ENCODE results near the gene PARD3. TPM values are rescaled to one million over a fixed set of nuclear protein-coding genes. Genes with fewer than 3 reads are reported as not detected.
A peak's percentile ranks its signal among the peaks of the same experiment; 100 is the strongest.

Gene PARD3
- total RNA-seq, 1 experiment from 2014 or later = 52.9 TPM

DNA sequence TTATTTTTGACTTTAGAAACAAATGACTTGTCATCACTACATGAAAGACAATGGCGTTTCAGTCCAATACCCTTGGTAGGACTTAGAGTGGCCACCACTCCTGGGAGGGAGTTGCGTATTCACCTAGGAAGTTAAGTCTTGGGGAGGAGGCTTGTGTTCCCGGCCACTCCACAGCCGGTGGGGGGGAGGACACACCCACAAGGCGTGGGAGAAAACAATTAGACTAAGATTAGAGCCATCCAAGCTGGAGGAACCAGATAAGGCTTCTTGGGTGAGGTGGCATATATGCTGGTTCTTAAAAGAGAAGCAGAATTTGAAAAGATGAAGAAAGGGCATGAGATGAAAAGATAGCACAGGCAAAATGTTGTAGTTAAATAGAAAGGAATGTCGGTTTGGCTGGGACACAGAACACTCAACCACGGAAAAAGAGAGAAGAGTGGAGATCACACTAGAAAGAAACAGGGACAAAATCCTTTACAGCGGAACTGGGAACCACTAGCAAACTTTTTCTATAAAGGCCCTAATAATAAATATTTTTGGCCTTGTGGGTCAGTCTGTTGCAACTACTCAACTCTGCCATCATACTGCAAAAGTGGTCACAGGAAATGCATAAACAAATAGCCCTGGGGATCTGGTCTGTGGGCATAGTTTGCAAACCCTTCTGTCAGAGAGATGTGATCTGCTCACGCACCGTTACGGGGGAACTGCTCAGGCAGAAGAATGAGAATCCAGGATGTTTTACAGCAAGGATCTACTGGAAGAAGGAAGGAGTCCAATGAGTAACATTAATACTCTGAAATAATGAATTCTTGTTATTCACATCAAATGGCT is 651.8 kb downstream of the PARD3 start:
- no peak for DNase-seq (ENCODE audit: low spot score)

DNA sequence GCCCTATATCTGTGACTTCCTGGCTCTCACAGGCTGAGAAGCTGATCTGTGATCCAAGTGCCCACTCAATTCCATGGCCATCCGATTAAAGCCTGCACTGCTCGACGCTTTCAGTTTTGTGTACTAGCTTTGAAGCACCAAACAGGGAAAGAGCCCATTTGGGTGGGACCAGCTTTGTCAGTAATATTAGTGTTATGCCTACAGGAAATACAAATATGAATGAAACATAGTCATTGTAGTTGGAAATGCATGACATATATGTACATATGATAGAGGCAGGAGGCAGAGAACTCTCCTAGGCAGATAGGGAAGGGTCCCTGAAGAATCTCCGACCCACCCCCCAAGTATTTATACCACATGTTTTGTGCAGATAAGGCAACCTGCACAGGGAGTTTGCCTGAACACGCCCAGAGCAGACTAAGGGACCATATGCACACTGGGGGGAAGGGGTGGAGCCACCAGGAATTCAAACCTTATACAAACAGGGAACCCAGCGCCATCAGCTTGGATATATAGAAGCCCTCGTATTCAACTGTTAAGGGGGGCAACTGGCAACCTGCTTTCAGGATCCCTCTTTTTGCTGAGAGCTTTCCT is 653.2 kb downstream of the PARD3 start:
- no peak for DNase-seq (ENCODE audit: low spot score)

DNA sequence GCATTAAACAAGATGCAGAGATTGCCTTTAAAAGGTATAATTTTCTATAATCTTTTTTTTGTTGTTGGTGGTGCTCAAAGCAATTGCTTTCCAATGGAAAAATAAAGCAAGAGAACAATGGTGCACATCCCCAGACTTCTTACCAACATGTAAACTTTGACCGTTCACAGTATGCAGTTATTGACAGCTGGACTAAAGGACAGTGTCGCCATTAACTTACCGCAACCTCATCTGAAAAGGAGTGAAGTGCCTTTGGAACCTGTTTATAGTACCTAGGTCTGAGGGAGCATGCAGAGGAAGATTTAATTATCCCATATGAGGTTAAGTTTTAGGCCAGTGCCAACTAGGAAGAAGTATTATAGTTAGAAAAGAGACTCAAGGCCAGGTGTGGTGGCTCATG is 654.5 kb downstream of the PARD3 start:
- DNase-seq (ENCODE audit: low spot score) = no peak

DNA sequence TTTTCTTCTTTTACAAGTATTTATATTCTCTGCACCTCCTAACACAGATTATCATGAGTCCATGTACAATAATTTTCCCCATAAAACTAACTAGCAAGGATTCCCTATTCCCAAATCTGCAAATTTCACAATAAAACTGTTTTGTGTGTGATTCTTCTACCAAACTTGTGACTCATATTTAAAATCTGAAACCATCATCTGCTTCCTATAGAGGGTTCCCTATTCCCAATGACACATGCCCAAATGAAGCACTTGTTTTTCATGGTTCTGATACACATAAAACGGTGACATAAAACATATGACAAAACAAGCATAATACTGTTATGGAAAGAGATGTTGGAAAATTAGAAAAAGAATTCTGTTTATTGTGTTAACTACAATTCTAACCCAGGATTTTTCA is 657.6 kb downstream of the PARD3 start:
- no peak for DNase-seq (ENCODE audit: low spot score)

DNA sequence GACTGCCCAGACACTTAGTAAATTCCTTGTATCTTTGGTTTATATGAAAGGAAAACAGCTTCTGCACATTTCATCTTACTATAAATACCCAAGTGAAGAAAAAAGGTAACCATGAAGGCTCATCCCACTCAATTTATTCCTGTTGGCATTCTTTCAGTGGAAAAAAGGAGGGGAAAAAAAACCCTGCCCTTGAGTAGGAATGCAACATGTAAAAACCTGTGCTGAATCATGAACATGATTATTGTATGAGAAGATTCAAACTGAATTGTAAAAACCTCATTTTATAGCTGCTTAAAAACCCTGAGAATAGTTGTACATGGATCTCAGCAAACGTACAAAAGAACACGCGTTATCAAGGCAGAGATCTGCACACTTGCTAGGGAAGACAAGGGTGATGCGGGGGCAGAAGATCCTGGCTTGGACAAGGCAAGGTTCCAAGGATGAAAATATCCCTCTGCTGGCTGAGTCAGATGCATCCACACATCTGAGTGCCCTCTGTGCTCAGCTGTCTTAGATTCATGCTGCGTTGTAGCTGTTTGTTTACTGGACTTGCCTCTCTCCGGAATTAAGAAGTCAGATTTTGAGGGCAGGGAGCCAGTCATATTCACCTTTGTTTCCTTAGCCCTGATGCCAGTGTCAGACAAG is 658.2 kb downstream of the PARD3 start:
- peak; percentile 62 for DNase-seq (ENCODE audit: low spot score)

DNA sequence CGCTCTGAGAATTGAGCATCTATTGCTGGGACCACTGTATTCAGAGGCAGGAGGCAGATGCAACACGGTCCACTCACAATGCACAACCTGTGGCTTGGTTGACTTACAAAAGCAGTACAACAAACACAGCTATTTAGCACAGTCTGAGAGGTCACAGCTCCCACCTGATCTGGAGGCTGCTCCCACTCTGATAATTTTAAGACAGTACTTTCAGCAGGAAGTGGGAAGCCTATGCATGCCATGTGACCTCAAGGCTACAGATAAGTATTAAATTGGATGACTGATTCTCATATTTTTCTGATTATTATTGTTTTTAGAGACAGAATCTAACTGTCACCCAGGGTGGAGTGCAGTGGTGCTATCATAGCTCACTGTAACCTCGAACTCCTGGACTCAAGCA is 659.3 kb downstream of the PARD3 start:
- no peak for DNase-seq (ENCODE audit: low spot score)

DNA sequence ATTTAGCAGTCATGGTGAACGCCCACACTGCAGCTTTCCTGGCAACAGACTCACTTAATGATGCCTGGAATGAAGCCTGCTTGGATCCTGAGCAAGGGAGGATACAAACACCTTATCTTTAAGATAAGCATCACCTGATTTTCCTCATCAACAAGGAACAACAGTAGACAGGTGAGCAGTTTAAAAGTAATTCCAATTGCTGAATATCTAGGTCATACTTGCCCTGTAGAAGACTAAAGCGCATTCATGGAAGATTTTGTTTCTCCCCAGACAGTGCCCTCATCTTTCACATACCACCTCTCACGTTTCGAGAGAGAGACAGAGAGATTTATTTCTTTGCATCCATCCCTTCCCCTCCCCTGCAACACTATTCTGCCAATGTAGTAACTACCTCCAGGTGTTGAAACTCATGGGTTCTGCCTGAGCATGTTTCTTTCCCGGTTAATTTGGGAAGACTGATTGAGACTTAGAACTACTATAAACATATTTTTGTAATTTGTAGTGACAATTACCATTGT is 660.7 kb downstream of the PARD3 start:
- no peak for DNase-seq (ENCODE audit: low spot score)

DNA sequence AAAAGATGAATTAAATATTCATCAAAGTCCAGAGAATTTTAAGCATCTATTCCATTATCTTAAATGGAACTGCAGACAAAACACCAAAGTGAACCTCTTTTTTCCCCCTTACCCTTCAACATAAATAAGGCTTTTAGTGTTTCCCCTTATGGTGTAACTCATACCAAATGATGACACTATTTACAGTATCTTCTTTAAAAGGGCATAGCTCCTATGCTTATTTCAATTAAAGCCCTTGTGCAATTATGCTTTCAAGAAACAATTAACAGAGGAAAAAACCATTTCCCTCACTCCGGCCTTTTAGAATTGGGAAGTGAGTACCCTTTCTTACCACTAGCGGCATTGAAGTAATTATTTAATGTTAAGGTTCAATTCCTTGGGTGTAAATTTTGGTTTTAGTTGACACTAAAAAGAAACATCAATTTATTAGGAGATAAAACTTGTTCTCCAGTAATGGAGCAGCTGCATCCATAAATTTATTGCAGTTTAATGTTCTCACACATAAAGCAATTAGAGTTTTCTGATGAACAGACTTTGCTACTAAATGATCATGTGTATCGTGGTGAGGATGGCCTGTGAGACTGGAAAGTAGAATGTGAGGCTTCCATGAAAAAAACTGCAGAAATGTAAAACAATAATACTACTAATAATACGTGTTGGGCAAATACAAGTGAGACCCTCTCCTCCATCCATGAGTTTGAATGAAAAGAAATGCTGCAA is 661.3 kb downstream of the PARD3 start:
- DNase-seq (ENCODE audit: low spot score) = no peak

DNA sequence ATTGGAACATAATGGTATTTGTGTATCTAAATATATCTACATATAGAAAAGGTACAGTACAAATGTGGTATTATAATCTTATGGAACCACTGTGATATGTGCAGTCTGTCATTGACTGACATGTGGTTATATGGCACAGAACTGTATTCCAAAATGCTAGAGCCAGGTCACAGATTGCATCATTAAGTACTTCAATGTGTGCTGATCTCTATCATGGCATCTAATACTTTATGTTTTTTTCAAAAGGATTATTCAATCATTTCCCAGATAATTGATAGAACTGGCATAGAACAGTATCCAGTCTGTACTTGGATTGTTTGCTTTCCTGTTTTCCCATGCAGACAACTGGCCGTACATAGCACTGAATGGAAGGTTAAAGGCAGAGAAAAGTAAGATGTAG is 662.7 kb downstream of the PARD3 start:
- no peak for DNase-seq (ENCODE audit: low spot score)

DNA sequence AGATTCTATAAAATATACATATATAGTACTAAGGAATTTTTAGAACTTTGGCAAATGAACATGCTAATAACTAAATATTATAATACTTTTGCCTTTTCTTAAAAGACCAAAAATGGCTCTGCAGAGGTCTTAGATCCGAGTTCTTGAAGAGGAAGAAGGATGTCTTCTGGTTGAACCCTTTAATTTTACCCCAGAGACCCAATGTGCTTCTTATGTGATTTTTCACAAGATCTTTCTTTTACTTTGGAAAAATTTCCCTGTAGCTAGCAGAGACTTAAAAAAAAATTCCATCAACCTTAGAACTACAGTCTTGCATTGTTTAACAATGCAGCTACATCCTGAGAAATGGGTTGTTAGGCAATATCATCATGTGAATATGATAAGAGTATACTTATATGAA is 663.2 kb downstream of the PARD3 start:
- DNase-seq (ENCODE audit: low spot score) = no peak

DNA sequence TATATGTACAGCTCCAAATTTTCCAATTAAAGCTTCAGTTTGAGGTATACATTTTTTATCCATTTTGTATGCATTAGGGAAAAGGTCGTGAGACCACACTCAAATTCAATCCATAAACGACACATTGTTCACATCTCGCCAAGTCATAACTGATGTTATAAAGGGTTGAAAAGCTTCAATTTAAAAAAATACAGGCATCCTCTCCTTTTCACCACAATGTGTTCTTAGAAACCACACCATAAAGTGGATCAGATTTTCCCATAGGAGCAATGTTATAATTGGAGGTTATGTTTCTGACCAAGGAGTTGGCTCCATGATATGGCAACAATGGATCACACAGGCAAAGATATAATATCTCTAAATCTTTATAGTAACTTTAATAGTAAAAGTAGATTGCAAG is 663.6 kb downstream of the PARD3 start:
- DNase-seq (ENCODE audit: low spot score) = no peak

DNA sequence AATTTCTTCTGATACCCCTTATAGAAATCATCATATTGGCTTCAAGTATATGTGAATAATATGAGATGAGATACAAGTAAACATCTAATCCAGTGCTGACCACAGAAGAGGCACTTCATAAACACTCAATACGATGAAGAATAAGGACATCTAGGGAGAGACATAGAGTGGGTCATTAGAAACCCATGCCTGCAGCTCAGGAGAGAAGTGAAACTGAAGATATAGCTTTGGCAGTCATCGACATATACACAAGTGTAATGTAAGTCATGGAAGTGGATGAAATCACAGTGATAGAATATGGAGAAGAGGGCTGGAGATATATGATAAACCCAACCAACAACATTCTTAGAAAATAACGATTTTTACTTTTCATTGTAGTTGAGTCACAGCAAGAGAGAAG is 665.0 kb downstream of the PARD3 start:
- no peak for DNase-seq (ENCODE audit: low spot score)

DNA sequence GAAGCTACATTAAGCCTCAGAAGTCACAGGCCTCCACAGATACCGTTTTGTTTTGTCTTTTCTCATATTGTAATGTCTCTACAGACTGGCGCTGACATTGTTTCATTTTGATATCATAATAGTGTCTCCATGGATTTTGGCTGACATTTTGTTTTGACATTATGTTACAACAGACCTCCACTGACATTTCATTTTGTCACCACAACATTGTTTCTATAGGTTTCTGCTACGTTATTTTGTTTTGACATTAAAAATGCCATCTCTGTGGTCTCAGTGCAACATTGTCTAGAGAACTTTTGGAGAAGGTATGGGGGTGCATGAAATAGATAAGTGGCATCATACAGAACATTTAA is 666.8 kb downstream of the PARD3 start:
- DNase-seq (ENCODE audit: low spot score) = no peak

DNA sequence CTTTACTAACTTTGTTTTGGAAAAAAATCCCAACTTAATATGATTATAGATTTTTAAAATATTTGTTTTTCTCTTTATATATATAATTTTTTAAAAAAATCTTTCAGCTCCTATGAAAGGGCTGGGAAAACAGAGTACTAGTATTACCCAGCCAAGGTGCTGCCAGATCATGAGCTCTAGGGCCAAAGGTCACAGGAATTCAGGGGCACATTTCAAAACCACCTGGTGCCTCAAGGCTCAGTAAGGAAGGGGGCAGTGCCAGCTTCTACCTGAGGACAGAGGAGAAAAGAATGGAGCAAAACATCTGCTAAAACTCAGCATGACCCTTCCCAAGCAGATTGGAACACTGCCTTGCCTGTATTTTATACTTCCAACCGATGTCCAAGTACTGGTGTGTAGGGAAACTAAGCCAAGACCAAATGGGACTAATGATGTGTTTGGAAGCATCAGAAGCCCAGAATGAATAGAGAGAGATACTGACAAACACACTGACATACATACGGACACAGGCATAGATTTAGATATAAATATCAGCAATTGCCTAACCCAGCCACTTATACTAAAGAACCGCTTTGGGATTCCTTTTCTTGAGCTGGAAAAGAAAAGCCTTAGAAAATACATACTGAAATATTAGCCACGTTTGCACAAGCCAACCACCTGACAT is 667.3 kb downstream of the PARD3 start:
- no peak for DNase-seq (ENCODE audit: low spot score)

DNA sequence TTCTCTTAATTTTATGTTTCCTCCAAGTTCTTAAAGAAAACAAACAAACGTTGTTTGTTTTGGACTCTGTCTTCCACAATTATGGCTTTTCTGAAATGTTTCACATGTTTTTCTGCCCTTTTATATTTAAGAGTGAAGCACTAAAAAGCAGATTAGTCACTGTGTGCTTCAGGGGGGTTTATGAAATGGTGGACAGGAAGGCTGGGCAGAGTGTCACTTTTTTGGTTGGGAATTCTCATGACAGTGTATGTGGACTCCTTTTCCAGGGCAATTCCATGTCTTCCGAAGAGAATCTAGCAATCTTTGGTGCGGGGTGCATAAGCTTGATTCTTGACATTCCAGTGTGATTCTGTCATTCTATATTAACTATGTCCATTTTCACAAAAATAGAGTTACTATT is 669.4 kb downstream of the PARD3 start:
- peak; percentile 35 for DNase-seq (ENCODE audit: low spot score)

DNA sequence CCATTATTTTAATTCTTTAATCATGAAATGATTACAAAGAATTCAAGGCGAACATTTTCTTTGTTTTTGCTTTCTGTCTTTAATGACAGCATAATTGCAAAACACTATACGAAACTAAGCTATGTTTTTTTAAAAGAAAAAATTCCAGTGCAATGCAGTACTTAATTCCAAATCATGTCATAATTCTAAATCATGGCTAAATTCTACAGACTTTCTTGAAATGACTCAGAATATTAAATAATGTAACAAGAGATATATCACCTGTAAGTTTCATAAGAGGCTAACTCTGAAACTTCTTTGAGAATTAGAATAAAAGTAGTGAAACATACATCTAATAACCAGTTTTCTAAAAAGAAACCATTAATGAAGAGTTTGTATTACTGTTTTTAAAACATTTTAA is 671.6 kb downstream of the PARD3 start:
- no peak for DNase-seq (ENCODE audit: low spot score)

DNA sequence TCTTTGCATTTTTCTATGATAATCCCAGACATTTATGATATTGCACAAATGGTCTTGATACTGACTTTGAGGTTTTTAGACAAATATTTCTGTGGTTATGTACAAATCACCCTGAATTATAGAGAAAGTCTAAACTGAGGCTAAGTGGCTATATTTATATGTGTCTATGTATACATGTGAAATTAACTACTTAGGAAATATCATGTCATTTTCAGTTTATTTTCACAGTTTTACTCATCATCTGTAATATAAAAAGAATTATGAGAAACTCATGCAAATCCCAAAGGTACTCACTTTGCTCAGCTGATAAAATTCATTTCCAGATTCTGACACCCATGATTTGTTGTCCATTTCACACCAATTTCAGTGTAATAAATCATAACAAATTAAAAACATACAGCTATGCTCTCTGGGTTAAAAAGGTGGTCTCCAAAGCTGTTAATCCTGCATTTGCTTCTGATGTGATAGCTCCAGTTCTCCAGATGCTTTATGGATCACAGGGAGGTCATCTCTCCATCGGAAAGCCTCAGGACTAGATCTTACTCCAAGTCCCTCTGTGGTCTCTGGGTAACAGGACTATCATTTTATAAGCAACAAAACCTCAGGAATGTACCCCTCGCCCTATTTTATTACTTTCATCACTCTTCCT is 673.9 kb downstream of the PARD3 start:
- DNase-seq (ENCODE audit: low spot score) = no peak

DNA sequence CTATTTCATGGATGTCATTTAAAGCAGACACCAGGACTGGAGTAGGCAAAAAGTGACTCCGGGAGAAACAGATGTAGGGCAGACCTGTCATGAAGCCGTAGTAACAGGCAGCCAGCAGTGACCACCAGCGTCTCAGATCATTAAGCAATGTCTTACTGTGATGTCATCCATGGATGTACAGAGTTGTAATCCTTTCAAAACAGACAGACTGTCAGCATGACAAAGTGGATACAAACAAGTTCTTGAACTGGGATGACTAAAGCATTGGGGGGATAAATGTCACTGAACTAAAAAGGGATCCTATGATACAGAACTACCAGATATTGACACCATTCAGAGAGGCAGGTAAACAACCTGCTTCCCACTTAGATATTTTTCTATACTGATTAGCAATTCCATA is 675.5 kb downstream of the PARD3 start:
- no peak for DNase-seq (ENCODE audit: low spot score)

DNA sequence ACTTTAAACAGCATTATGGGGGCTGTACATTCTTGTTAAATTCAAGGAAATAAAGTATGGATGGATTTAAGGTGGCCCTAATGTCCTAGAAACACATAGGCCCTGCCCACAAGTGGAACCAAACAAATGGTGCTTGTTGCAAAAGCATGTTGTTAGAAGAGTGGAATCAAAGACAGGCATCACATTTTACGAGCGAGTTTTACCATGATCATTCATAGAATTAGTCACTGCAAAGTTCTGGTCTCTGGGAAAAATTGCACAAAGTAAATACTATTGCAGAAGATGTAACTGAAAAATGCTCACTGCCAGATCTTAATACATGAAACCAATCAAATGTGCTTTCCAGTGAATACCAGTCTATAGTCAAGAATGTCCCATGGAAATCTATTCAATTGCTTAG is 677.1 kb downstream of the PARD3 start:
- DNase-seq (ENCODE audit: low spot score) = no peak

DNA sequence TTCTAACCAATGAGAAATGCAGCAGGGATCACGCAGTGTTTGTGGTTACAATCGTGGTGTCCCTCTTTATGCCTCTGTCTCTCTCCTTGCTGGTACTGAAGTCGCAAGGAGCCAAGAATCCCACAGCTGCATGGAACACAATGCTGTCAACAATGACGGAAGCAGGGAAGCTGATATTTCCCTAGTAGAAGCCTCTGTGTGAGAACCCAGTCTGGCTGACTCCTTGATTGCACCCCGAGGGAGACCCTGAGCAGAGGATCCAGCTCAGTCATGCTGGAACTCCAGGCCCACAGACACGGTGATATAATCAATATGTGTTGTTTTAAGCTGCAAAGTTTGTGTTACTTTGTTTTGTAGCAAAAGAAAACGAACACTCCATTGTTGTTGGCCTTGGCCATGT is 677.9 kb downstream of the PARD3 start:
- no peak for DNase-seq (ENCODE audit: low spot score)

DNA sequence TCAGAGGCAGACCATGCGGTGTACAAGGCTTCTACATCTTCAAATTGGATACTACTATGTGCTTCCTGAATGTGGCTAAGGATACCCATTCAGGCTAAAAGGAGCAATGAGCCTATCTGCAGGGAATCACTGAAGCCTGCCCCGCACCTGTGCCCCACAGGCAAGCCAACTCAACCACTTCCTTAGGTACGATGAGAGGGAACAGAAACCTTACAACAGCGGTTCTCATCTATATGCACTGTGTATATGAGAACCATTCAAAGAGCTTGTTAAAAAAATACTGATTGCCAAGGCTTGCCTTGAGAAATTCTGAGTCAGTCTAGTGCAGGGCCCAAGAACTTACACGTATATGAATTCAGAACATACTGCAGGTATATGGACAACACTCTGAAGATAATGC is 679.6 kb downstream of the PARD3 start:
- no peak for DNase-seq (ENCODE audit: low spot score)

All from A172 (cell line).